ENCODE results near the gene CALB2. TPM values are rescaled to one million over a fixed set of nuclear protein-coding genes. Genes with fewer than 3 reads are reported as not detected.

The CALB2 gene
- total RNA-seq, 1 donor from 2014 or later: 0.64 TPM

DNA sequence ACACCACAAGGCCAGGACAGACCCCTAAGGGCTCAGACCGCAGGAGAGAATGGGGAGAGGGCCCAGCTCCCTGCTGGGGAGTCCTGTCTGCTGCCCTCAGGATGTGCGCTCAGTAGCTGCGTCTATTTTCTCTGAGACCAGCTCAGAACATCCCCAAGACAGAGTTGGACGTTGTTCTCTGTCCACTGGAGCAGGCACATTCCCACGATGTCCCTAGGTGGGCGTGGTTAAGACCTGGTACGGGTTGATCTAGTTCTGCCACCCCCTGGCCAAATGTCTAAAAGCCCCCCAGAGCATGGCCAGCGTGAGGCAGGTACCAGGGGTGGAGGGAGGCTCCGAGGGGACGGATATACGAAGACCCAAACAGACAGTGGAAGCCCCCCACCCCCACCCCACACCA, 842 bp upstream of the CALB2 start:
- Histone ChIP-seq H3K4me1 (no peaks in the 10 kb centered on the region), H3K36me3 (no peaks in the 10 kb centered on the region), H3K9me3 (no peaks in the 10 kb centered on the region), H3K27ac (no peak overlapping the region), H3K4me3 (no peak overlapping the region), H3K27me3 (no peaks in the 10 kb centered on the region)
- TF ChIP-seq, protein P1, sequence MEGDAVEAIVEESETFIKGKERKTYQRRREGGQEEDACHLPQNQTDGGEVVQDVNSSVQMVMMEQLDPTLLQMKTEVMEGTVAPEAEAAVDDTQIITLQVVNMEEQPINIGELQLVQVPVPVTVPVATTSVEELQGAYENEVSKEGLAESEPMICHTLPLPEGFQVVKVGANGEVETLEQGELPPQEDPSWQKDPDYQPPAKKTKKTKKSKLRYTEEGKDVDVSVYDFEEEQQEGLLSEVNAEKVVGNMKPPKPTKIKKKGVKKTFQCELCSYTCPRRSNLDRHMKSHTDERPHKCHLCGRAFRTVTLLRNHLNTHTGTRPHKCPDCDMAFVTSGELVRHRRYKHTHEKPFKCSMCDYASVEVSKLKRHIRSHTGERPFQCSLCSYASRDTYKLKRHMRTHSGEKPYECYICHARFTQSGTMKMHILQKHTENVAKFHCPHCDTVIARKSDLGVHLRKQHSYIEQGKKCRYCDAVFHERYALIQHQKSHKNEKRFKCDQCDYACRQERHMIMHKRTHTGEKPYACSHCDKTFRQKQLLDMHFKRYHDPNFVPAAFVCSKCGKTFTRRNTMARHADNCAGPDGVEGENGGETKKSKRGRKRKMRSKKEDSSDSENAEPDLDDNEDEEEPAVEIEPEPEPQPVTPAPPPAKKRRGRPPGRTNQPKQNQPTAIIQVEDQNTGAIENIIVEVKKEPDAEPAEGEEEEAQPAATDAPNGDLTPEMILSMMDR (IDR thresholded peaks at IDR 0.05): no peak
- intact Hi-C loops (cut with DNase I): no loop called here
- no peak for DNase-seq (ENCODE audit: low spot score in 2 of 2)

DNA sequence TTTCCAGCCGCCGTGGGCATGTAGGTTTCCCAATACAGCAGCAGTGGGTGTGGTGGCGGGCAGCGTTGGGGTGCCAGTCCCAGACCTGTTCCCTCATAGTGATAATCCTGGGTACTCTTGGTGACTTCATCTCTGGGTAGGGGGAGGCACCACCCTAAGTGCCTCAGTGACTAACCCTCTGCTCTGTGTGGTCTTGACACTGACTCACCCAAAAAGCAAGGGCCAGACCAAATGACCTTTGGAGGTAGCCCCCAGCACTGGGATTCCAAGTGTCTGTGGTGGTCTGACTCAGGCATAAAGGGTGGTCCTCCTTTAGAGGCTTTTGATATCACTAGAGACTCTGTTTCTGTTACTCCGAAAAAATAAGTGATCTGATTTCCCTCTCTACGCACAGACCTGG, 908 bp downstream of the CALB2 start:
- no peaks in the 10 kb centered on the region for H3K4me1 ChIP-seq
- no peaks in the 10 kb centered on the region for H3K9me3 ChIP-seq
- TF ChIP-seq, protein P1 (IDR thresholded peaks at IDR 0.05): no peak
- H3K4me3 ChIP-seq: no peak overlapping the region
- H3K36me3 ChIP-seq: no peaks in the 10 kb centered on the region
- intact Hi-C loops (cut with DNase I): no loop called here
- no peak for DNase-seq (ENCODE audit: low spot score in 2 of 2)
- H3K27ac ChIP-seq: no peak overlapping the region
- no peaks in the 10 kb centered on the region for H3K27me3 ChIP-seq

DNA sequence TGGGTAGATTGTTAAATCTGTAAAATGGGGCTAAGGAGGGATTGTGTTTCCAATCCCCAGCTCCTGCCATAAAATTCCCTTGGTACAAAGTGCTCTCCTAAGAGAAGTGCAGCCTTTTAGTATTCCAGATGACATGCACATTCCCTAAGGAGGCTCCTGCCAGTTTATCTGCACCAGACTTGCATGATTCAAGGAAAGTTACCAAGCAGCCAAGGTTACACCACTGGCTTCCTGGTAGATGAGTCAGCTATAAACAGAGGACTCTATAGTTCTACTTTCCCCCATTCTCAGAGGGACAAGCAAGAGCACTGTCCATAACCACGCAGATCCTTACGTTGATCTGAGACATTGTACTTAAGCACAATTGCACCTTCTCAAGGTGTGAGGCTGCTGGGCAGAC, 1.9 kb downstream of the CALB2 start:
- Histone ChIP-seq H3K36me3 (no peaks in the 10 kb centered on the region), H3K4me1 (no peaks in the 10 kb centered on the region), H3K27me3 (no peaks in the 10 kb centered on the region), H3K27ac (no peak overlapping the region), H3K9me3 (no peaks in the 10 kb centered on the region), H3K4me3 (no peak overlapping the region)
- intact Hi-C loops (cut with DNase I): no loop called here
- TF ChIP-seq, protein P1 (IDR thresholded peaks at IDR 0.05): no peak
- no peak for DNase-seq (ENCODE audit: low spot score in 2 of 2)

DNA sequence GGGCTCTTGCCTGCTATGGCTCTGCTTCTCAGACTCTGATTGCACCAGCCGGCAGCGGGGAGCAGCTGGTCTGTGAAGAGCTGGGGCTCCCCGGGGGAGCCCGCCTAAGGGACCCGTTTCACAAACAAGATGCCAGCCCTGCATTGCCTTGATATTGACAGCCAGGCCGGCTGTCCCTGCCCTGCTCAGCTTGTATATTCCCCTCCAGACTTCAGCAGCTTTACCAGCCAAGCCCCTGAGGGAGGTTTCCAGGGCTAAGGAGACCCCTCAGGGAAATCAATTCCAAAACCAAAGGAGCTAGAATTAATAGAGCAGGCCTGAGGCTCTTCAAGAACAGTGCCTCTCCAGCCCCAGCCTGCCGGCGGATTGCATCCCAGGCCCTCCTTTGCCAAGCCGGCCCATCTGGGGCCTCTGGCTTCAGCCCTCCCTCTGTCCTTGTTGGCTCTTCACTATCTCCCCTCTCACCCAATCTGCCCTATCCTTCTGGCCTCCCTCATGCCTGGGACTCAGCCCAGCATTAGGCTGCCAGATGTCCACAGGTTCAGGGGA, 5.7 kb downstream of the CALB2 start:
- H3K27ac ChIP-seq: no peak overlapping the region
- intact Hi-C loops (cut with DNase I): no loop called here
- no peak for DNase-seq (ENCODE audit: low spot score in 2 of 2)
- H3K36me3 ChIP-seq: no peaks in the 10 kb centered on the region
- H3K27me3 ChIP-seq: no peaks in the 10 kb centered on the region
- TF ChIP-seq, protein P1 (IDR thresholded peaks at IDR 0.05): no peak
- H3K4me1 ChIP-seq: no peaks in the 10 kb centered on the region
- H3K9me3 ChIP-seq: no peaks in the 10 kb centered on the region
- H3K4me3 ChIP-seq: no peak overlapping the region

DNA sequence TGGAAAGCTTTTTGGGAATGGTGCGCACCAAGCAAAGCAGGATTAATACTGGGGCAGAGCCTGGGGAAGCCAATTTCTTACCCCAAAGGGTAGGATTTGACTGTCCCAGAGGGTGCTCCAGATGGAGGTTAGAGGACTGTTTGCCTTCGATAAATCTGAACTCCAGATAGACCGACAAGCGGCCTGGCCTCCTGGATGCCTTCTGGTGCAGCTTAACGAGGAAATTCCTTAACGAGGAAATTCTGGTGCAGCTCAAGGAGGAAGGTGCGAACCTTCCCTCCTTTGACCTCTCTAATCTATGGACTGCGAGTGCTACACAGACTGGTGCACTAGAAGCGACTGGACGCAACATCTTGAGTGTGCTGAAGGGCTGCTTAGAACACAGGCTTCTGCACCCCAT, 6.5 kb downstream of the CALB2 start:
- Histone ChIP-seq H3K9me3 (no peaks in the 10 kb centered on the region), H3K27ac (no peak overlapping the region), H3K36me3 (no peaks in the 10 kb centered on the region), H3K27me3 (no peaks in the 10 kb centered on the region), H3K4me3 (no peak overlapping the region), H3K4me1 (no peaks in the 10 kb centered on the region)
- TF ChIP-seq, protein P1 (IDR thresholded peaks at IDR 0.05): no peak
- intact Hi-C loops (cut with DNase I): no loop called here
- DNase-seq (ENCODE audit: low spot score in 2 of 2): no peak

Data from ascending aorta (tissue), 2 donors.